Dedifferentiated amniotic fluid mesenchymal stem cell (primary cell): Measurements from ENCODE around the gene SPACA9.

ENCODE experiments used
- DNase-seq: peaks from one replicate; pipeline ENCODE4 v3.0.0-alpha.2; 2016; ENCODE audit errors: extremely low spot score

Gene SPACA9

GRCh38 chr9:132894346-132894745, 15.6 kb downstream of the SPACA9 start:
- DNase-seq: no peak

GRCh38 chr9:132894862-132895835, 16.5 kb downstream of the SPACA9 start:
- no peak for DNase-seq

- DNase-seq: no peak
Observed at GRCh38 chr9:132896264-132896663, 17.6 kb downstream of the SPACA9 start.

GRCh38 chr9:132896906-132897305, 18.2 kb downstream of the SPACA9 start:
- no peak for DNase-seq

GRCh38 chr9:132898051-132898450, 19.4 kb downstream of the SPACA9 start:
- DNase-seq: no peak

- DNase-seq: peak; percentile 86
Observed at GRCh38 chr9:132901858-132902831, 23.4 kb downstream of the SPACA9 start.

GRCh38 chr9:132903574-132904492, 25.1 kb downstream of the SPACA9 start:
- DNase-seq: no peak

GRCh38 chr9:132905726-132906125, 27.0 kb downstream of the SPACA9 start:
- DNase-seq: no peak

GRCh38 chr9:132908635-132909034, 29.9 kb downstream of the SPACA9 start:
- DNase-seq: no peak

- no peak for DNase-seq
Observed at GRCh38 chr9:132909311-132909710, 30.6 kb downstream of the SPACA9 start.

GRCh38 chr9:132910376-132910775, 31.7 kb downstream of the SPACA9 start:
- DNase-seq: no peak

GRCh38 chr9:132912131-132912530, 33.4 kb downstream of the SPACA9 start:
- no peak for DNase-seq

- no peak for DNase-seq
Observed at GRCh38 chr9:132914924-132915323, 36.2 kb downstream of the SPACA9 start.

- no peak for DNase-seq
Observed at GRCh38 chr9:132919614-132920268, 41.0 kb downstream of the SPACA9 start.

GRCh38 chr9:132923346-132923902, 44.7 kb downstream of the SPACA9 start:
- no peak for DNase-seq

- DNase-seq: no peak
Observed at GRCh38 chr9:132927704-132928103, 49.0 kb downstream of the SPACA9 start.

- DNase-seq: no peak
Observed at GRCh38 chr9:132931178-132931735, 52.6 kb downstream of the SPACA9 start.

GRCh38 chr9:132935026-132935425, 56.3 kb downstream of the SPACA9 start:
- no peak for DNase-seq

- DNase-seq: no peak
Observed at GRCh38 chr9:132937463-132937901, 58.8 kb downstream of the SPACA9 start.

GRCh38 chr9:132939169-132939568, 60.5 kb downstream of the SPACA9 start:
- DNase-seq: no peak
